ENCODE results near the gene ZFP3.
"Not testable (repeated sequence)": the region's sequence is repeated elsewhere in the genome, so short reads cannot be mapped to it uniquely, and the experiment has no call there.

ZFP3 gene

DNA sequence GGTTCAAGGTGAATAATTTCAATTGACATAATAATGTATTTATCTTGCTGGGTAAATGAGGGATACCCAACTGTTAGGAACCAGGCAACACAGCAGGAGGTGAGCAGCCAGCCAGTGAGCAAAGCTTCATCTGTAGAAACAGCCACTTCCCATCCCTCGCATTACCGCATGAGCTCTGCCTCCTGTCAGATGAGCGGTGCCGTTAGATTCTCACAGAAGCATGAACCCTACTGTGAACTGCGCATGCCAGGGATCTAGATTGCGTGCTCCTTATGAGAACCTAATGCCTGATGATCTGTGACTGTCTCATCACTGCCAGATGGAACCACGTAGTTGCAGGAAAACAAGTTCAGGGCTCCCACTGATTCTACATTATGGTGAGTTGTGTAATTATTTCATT lies 46.6 kb downstream of the ZFP3 start:
- DNase-seq (ENCODE audit: low read depth), result not testable (repeated sequence)

DNA sequence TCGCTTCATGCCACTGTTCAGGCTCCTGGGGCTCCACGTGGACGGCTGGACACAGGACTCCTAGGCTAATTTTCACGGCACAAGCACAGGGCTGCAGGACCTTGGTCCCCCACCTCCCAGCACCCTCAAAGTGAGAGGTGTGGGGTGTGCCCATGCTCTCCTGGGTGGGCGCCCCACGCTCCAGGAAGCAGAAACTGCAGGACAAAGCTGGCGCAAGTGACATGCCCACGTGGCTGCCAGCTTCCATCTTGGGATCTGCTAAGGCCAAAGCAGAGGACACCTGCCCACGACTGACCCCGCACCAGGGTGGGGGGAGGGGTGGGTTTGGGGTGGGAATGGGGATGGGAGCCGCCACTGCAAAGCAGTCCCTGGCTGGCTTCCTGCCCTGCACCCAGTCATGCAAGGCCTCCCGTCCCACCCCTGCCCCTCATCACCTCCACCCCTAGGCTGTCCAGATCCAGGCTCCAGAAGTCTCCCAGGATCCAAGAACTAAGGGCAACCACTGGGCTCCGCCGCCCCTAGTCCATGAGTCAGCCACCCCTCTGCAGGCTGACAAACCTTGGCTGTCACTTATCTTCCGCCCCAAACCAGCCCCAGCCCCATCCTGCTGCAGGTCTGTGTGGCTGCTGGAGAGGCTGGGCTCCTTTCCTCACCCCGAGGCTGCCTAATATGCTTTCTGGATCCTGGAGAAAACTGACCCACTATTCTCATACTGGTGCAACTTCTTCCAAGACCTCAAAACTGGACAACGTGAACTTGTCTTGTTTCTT lies 48.6 kb downstream of the ZFP3 start:
- no peak for DNase-seq (ENCODE audit: low read depth)

DNA sequence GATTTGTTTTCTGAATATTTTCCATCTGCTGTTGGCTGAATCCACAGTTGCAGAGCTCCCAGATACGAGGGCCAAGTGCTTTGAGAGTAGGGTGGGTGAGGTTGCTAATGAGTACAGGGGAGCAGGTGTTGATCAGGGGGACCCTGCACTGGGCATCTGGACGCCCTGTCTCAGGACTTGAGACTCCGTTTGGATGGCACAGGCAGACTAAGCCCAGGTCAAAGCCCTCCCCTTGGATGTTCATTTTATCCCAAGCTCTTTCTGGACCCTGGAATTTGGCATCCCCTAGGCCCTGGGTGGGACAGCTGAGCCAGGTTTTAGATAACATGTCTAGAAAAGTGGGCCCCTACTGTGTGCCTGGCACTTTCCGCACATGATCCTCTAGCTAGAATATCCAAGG lies 49.6 kb downstream of the ZFP3 start:
- DNase-seq (ENCODE audit: low read depth), result no peak

DNA sequence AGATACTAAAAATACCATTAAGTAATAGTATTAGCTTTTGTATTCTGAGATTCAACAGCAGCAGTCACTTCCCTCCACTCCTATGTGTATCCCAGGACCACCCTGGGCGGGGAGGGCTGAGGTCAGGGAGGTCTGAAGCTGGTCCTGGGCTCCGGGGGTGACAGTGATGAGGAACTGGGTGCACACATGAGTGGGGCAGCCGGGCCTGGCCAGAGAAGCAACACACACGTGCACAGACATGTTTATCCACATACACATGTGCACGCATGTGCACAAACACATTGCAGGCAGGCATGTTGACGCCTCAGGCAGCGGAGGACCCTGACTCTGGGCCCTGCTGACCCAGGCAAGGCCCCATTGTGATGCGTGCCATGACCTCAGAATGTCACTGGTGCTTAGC lies 50.1 kb downstream of the ZFP3 start:
- DNase-seq (ENCODE audit: low read depth), result not testable (repeated sequence)

DNA sequence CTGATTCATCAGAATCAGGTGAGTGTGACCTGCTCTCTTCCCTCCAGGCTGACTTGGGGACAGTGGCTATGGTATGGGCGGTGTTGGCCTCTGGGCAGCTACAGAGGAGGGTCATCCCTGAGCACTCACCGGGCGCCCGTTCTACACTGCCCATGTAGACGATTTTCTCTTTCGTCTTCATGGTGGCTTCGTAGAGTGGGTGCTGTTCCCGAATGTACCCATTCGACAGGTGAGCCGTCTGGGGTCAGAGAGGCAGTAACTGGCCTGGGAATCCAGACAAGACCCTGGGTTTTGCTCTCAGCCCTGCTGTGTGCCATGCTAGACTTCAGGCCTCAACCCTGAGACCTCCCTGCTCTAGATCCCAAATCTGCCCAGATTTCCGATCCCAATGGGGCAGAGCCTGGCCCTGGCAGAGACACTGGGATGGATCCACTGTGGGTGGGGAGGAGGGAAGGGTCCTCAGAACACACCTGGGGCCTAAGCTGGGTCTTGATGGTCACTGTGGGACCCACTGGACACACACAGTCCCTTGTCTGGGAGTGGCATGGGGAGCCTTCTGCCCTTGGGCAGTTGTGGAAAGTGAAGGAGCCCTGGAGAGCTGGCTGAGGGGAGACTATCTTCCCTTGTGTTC lies 50.8 kb downstream of the ZFP3 start:
- DNase-seq (ENCODE audit: low read depth), result no peak

DNA sequence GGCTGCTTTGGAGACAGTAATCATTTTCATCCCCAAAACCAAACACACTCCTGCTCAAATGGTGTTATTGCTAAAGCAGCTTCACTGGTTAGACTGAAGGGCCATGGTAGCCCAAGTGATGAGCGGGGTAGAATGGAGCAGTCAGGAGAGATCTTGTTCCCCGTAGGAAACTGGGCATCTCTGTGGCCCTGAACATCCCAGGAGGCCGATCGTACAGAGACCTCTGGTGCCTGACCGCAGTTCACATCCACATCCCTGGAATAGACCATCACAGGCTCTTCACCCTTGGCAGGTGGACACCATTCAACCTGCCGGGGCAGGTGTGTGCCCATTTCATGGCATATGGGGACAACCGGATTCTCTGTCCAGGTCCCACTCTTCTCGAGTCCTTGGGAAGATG lies 51.5 kb downstream of the ZFP3 start:
- not testable (repeated sequence) for DNase-seq (ENCODE audit: low read depth)

DNA sequence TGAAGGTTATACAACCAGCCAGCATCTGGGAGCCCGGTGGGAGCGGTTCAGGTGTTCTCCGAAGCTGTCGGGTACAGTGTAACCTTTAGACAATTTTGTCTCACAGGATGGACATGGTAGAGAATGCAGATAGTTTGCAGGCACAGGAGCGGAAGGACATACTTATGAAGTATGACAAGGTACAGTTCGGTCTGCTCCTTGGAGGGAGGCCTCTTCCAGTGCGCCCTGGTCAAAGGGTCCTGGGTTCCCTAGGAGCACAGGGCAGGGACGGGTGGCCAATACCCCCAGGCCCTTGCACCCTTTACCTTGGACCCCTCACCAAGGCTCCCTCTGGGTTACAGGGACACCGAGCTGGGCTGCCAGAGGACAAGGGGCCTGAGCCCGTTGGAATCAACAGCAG lies 52.0 kb downstream of the ZFP3 start:
- not testable (repeated sequence) for DNase-seq (ENCODE audit: low read depth)

DNA sequence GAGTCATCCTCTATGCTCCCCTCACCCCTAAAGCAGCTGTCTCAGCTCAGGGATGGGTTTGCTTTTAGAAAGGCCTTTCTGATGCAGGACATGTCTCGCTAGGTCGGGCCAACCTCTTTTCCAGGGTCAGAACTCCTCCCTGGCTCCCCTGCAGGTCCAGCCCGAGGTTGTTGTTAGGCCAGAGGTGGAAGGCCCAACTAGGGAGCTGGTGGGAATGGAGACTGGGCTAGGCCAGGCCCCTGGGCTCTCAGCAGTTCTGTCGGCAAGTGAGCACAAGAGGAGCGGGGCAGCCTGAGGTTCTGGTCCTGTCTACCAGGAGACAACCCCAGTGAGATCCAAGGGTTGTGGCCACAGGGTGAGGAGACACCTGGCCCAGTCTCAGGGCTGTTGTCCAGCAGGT lies 52.4 kb downstream of the ZFP3 start:
- not testable (repeated sequence) for DNase-seq (ENCODE audit: low read depth)

DNA sequence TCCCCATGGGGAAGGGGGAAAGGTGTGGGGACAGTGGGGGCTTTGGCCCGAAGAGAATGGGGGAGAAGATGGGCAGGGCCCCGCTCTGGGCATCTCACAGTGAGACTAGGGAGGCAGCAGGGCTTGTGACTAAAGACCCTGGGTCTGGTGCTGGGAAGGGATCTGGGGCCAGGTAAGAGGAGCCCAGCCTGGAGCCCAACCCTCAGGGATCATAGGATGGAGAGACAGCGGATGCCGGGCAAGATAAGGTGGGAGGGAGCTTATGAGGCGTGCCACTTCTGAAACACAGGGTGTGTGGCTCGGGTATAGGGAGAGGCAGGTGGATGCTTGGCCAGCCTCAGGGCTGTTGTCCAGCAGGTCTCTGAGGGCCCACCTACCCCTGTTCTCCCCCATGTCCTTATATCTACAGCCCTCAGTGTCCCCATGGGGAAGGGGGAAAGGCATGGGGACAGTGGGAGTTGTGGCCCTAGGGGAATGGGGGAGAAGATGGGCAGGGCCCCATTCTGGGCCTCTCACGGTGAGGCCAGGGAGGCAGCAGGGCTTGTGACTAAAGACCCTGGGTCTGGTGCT lies 53.0 kb downstream of the ZFP3 start:
- DNase-seq (ENCODE audit: low read depth), result no peak

DNA sequence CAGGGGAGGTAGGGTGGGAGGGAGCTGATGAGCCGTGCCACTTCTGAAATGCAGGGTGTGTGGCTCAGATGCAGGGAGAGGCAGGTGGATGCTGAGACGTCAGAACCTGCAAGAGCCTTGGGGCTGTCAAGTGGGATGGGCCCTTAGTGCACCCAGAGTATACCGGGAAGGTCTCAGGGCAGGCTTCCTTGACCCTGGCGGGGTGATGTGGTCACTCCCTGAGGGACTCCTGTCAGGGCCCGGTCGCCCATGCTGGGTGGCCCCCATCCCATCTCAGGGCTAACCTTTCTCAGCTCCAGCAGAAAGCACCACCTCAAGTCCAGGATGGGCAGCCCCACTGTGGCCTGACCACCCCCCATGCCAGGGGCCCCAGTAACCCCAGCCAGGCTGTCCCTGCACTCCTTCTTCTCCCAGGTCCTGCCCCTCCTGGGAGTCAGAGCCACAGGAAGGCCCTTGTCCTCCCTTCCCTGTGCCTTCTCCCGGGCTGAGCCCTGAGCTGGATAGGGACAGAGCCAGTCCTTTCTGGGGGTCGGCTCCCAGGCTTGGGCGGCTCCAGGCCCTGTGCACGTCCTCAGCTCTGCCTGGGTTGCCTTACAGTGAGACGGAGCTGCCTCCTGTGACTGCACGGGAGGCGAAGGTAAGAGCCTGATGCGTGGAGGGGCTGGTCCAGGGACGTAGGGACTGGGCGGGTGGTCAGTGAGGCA lies 53.7 kb downstream of the ZFP3 start:
- not testable (repeated sequence) for DNase-seq (ENCODE audit: low read depth)

DNA sequence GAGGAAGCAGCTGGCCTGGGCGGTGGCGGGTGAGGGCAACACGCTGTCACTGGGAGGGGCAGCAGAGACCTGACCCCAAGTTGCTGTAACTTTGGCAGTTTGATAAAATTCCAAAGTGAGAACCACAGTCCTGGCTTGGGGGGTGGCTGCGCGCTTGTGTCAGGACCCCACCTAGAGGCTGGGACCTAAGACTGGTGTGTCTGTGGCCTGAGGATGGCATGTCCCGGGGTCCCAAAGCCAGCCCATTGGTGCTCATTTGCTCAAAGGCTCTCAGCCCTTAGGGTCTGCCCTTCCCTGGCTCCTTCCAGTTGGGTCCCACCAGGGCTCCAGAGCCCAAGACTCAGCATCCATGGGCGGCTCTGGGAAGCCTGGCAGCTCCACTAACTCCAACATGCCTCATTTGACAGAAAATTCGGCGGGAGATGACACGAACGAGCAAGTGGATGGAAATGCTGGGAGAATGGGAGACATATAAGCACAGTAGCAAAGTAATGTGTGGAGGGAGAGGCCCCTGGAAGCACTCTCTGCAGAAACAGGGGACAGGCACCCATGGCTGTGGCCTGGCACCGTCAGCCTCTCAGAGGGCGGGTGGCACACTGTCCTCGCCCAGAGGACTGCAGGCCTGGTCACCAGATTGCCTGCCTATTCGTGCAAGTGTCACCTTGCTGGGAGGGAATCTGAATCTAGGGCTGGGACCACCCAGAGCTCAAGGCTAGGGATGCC lies 54.4 kb downstream of the ZFP3 start:
- not testable (repeated sequence) for DNase-seq (ENCODE audit: low read depth)

DNA sequence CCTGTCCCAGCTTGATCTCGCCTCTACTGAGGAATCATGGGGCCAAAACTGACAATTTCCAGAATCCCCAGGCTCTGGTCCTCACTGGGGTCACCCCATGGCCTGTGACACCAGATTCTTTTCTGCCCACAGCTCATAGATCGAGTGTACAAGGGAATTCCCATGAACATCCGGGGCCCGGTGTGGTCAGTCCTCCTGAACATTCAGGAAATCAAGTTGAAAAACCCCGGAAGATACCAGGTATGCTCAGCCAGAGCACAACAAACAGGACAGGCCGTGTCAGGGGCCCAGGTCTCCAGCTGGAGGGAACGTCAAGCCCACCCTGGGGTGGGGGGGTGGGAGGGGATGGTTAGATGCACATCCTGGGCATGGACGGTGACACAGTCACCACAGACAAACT lies 55.0 kb downstream of the ZFP3 start:
- no peak for DNase-seq (ENCODE audit: low read depth)

DNA sequence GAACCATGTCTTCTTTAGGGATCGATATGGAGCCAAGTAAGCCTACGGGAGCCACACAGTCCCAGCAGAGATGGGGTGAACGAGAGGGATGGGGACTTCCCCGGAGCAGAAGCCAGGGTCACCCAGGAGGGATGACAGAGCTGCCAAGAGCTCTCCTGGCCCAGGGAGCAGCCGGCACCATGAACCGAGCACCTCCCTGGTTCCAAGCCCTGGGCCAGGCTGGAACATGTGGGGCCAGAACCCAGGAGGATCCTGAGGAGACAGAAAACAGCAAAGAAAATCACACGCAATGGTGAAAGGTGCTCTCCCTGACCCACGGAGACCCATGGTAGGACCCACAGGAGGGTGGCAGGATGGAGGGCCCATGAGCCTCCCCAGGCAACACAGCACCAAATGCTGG lies 55.7 kb downstream of the ZFP3 start:
- not testable (repeated sequence) for DNase-seq (ENCODE audit: low read depth)

DNA sequence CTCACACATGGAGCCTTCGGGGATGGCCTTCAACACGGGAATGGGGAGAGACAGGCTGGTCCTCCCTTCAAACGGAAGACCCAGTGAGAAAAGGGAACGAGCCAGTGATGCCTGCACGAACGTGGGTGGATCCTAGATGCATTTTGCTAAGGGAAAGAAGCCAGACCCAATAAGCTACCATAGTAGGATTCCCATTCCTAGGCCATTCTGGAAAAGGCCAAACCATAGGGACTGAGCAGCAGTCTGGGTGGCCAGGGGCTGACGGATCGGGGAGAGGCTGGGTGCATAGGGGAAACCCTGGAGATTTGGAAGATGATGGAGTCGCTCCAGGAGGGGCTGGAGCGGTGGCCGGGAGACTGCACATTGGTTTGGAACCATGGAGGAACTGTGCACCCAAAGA lies 56.3 kb downstream of the ZFP3 start:
- DNase-seq (ENCODE audit: low read depth), result not testable (repeated sequence)

DNA sequence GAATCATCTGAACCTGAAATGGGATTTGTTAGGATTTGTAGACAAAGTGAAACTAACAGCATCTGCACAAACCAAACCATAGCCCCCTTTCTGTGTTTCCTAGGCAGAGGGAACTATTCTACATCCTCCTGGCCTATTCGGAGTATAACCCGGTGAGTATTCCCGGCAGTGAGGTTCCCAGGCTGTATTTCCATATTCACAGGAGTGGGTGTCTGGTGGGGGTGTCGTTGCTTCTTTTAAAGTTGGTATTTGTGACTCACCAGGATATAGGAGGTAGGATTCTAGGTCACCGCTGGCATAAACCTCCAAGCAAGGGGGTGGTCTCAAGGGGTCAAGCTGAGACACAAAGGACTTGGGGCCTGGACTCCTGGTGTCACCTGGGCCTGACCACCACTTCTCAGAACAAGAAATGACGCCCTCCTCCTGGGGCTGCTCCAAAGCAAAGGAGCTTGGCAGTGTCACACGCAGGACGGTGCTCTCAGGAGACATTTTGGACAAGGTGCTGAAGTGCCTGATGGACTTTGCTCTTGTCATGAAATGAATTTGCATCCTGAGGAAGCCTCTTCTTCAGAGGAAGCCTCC lies 57.0 kb downstream of the ZFP3 start:
- not testable (repeated sequence) for DNase-seq (ENCODE audit: low read depth)

DNA sequence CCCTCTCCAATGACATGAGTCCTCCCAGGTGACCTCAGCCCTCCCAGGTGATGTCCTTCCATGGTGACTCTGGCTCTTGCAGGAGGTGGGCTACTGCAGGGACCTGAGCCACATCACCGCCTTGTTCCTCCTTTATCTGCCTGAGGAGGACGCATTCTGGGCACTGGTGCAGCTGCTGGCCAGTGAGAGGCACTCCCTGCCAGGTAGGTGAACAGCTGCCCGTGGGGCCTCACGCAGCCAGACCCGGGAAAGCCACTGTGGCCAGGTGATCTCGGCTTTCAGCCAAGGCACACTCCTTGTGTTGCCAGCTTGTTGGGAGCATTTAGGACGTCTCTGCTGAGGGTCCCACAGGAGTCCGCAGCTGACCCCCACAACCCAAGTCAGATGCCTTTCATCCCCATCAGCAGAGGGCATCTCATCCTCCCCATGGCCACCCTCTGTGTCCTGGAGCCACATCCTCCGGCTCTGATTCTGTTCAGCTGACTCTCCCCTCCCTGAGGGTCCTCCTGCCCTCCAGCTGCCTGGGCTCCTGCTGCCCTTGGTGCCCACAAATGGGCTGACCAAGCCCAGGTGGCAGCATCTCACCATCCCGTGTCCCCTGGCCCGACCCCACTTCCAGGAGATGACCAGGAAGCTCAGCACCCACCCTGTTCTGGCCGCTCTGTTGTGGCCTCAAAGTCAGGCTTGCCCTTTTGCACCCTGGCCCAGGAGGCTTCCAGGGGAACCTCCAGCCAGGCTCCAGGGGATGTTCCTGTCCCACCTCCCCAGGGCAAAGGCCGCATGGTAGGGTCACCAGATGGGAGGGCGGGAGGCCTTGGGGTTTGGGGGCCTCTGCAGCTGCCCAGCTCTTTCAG lies 57.7 kb downstream of the ZFP3 start:
- no peak for DNase-seq (ENCODE audit: low read depth)

DNA sequence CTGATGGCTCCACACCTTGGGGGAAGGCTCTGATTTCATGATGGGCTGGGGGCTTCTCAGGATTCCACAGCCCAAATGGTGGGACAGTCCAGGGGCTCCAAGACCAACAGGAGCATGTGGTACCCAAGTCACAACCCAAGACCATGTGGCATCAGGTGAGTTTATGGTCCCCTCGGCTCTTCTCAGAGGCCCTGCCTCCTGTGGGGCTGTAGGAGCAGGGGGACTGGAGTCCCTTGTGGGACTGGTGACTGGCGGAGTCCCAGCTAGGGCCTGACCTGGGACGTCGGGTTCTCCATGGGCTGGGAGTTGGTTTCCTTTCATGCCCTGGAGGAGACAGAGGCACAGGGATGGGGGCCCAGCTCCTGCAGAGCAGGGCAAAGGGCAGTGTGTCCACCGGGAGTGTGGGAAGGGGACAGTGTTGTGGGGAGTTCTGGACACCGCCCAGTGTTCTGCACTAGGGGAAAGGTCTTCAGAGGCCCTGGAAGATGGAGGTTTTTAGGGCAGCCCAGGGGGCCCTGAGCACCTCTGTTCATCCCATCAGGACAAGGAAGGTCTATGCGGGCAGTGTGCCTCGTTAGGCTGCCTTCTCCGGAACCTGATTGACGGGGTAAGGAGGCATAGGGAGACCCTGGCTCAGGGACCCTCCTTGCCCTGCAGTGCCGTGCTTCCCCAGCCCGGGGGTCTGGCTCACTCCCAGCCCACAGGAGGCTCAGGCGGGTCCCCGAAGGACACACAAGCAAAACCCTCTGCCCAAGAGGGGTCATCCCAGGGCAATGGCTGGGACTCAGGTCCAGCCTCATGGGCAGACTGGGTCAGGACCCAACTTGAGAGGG lies 58.5 kb downstream of the ZFP3 start:
- DNase-seq (ENCODE audit: low read depth), result not testable (repeated sequence)

DNA sequence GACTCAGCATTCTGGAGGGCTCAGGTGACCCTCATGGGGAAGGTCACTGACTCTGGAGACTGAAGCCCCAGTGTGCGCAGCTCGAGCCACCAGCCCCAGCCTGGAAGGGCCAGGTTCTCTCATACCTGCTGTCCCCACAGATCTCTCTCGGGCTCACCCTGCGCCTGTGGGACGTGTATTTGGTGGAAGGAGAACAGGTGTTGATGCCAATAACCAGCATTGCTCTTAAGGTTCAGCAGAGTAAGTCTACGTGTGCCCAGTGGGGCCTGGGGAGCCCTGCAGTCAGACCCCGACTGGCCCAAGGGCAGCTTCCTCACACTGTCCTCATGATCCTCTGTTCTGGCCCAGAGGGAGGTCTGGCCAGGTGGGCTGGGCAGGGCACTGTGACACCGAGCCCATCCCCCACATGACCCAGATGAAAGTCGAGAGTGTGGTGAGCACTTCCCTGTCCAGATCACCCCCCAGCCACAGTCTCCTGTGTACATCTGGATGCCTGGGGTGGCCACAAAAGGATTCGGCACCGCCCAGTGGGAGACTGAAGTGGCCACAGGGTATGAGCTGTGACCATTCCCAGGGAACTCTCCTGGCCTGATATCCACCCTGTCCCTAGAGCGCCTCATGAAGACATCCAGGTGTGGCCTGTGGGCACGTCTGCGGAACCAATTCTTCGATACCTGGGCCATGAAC lies 59.4 kb downstream of the ZFP3 start:
- not testable (repeated sequence) for DNase-seq (ENCODE audit: low read depth)

DNA sequence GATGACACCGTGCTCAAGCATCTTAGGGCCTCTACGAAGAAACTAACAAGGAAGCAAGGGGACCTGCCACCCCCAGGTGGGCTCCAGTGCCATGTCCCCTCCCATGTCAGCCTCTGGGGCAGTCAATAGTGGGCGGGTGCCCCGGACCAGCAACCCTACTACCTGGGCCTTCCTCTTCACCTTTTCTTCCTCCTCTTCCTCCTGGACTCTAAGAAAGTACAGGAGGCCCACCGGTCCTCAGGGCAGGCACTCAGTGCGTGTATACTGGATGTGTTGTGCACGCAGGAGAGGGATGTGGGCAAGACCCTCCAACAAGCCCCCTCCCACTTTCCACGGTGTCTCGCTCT lies 59.9 kb downstream of the ZFP3 start:
- DNase-seq (ENCODE audit: low read depth), result not testable (repeated sequence)

Measured in ELR (cell line).